ENCODE data around the gene BICDL1. TPM values are rescaled to one million over a fixed set of nuclear protein-coding genes. Genes with fewer than 3 reads are reported as not detected.
A peak's percentile ranks its signal among the peaks of the same experiment; 100 is the strongest.

BICDL1 gene
- total and polyA plus RNA-seq, 2 donors from 2014 or later, result 60.5 to 101 TPM

DNA sequence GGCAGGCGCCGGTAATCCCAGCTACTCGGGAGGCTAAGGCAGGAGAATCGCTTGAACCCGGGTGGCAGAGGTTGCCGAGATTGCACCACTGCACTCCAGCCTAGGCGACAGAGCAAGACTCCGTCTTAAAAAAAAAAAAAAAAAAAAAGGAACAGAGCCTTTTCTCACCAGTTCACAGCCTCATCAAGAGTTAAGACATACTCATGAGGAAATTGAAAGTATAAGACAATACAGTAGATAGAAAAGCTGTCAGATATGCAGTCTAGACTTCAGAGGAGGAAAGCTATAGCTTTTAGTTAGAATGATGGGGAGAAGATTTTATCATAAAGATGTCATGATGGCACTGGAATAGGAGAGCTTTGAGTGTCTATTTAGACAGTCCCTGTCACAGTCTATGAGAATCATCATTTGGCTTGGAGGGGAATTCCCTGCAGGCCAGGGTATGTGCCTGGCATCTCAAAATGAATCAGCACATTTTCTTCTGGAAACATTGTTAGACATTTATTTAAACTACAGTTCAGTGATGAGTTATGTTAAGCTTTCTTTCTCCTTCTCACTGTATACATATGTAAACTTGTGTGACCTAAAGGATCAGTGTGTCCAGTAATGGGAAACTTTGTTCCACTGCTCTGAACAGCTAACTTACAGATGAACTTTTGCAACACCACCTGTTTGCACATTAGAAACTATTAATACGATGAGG is 130.4 kb downstream of the BICDL1 start:
- H3K27ac ChIP-seq (ENCODE audit: low read depth in 2 of 2, low read length in 2 of 2), result peak overlapping the region in 1 of 2 donors; percentile 10
- TF ChIP-seq CTCF (IDR thresholded peaks at IDR 0.05; ENCODE audit: borderline replicate concordance, extremely low read depth, insufficient read depth), result no peak
- no peak for DNase-seq
- no peaks in the 10 kb centered on the region for H3K27me3 ChIP-seq (ENCODE audit: control insufficient read depth, insufficient read depth, low read length)
- H3K36me3 ChIP-seq (ENCODE audit: control insufficient read depth in 2 of 3, insufficient read depth in 3 of 3, low read length in 3 of 3), result peaks cover 0 to under 1% (median 0%) of the 10 kb centered on the region in 3 donors
- FAIRE-seq, result no peak
- intact Hi-C loops (cut with DNase I), result no loop called here
- no peak overlapping the region for H3K9ac ChIP-seq (ENCODE audit: low read length in 3 of 3)
- H3K9me3 ChIP-seq (ENCODE audit: control insufficient read depth in 2 of 3, insufficient read depth in 1 of 3, low read length in 3 of 3), result no peaks in the 10 kb centered on the region
- peaks cover 4 to 26% (median 25%) of the 10 kb centered on the region in 3 donors for H3K4me1 ChIP-seq (ENCODE audit: control insufficient read depth in 2 of 3, insufficient read depth in 2 of 3, low read depth in 1 of 3, low read length in 3 of 3)
- H3K4me3 ChIP-seq (ENCODE audit: low read length in 3 of 3), result no peak overlapping the region

DNA sequence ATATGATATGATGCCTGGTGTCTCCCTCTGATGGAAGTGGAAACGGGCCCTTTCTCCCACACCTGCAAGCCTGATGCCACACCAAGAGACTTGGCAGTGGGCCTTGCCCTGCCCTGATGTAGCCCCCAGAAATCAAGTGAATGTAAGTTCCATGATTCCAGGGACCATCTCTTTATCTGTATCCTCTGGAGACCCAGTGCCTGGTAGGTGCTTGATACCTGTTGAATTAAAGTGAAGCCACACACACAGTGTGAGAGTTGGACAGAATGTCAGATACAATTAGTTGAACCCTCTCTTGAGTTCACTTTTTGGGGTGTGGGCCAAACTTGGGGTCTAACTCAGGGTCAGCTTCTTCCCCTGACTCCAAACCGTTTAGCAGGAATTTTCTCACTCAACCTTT is 132.3 kb downstream of the BICDL1 start:
- no peak overlapping the region for H3K9ac ChIP-seq (ENCODE audit: low read length in 3 of 3)
- H3K27ac ChIP-seq (ENCODE audit: low read depth in 2 of 2, low read length in 2 of 2), result no peak overlapping the region
- peaks cover 0 to 4% (median 0%) of the 10 kb centered on the region in 3 donors for H3K36me3 ChIP-seq (ENCODE audit: control insufficient read depth in 2 of 3, insufficient read depth in 3 of 3, low read length in 3 of 3)
- H3K4me1 ChIP-seq (ENCODE audit: control insufficient read depth in 2 of 3, insufficient read depth in 2 of 3, low read depth in 1 of 3, low read length in 3 of 3), result peaks cover 0 to 14% (median 12%) of the 10 kb centered on the region in 3 donors
- DNase-seq (no peak), FAIRE-seq (no peak)
- H3K27me3 ChIP-seq (ENCODE audit: control insufficient read depth, insufficient read depth, low read length), result no peaks in the 10 kb centered on the region
- TF ChIP-seq CTCF (IDR thresholded peaks at IDR 0.05; ENCODE audit: borderline replicate concordance, extremely low read depth, insufficient read depth), result no peak
- intact Hi-C loops (cut with DNase I), result no loop called here
- H3K9me3 ChIP-seq (ENCODE audit: control insufficient read depth in 2 of 3, insufficient read depth in 1 of 3, low read length in 3 of 3), result no peaks in the 10 kb centered on the region
- no peak overlapping the region for H3K4me3 ChIP-seq (ENCODE audit: low read length in 3 of 3)

GRCh38 chr12:120121766-120122293 is 132.8 kb downstream of the BICDL1 start:
- intact Hi-C loops (cut with DNase I), result no loop called here
- peaks cover 0 to 14% (median 12%) of the 10 kb centered on the region in 3 donors for H3K4me1 ChIP-seq (ENCODE audit: control insufficient read depth in 2 of 3, insufficient read depth in 2 of 3, low read depth in 1 of 3, low read length in 3 of 3)
- H3K9me3 ChIP-seq (ENCODE audit: control insufficient read depth in 2 of 3, insufficient read depth in 1 of 3, low read length in 3 of 3), result no peaks in the 10 kb centered on the region
- no peaks in the 10 kb centered on the region for H3K27me3 ChIP-seq (ENCODE audit: control insufficient read depth, insufficient read depth, low read length)
- H3K27ac ChIP-seq (ENCODE audit: low read depth in 2 of 2, low read length in 2 of 2), result no peak overlapping the region
- FAIRE-seq (no peak), DNase-seq (no peak)
- peaks cover 0 to 6% (median 4%) of the 10 kb centered on the region in 3 donors for H3K36me3 ChIP-seq (ENCODE audit: control insufficient read depth in 2 of 3, insufficient read depth in 3 of 3, low read length in 3 of 3)
- no peak overlapping the region for H3K4me3 ChIP-seq (ENCODE audit: low read length in 3 of 3)
- no peak overlapping the region for H3K9ac ChIP-seq (ENCODE audit: low read length in 3 of 3)
- no peak for TF ChIP-seq CTCF (IDR thresholded peaks at IDR 0.05; ENCODE audit: borderline replicate concordance, extremely low read depth, insufficient read depth)
